Stimulated activated CD8-positive, alpha-beta memory T cell treated with anti-CD3 and anti-CD28 coated beads, Interleukin-15, amount 100 ng/mL, for 4 hours (primary cell): ENCODE results near the gene VCAN.

ENCODE experiments used
- DNase-seq, 2 donors: peaks; one replicate each; pipeline ENCODE4 v3.0.0-alpha.2; 2020; ENCODE audit warnings: low read depth in 2 of 2

Gene VCAN

GRCh38 chr5:83531661-83532060 lies 60.1 kb downstream of the VCAN start:
- DNase-seq = no peak

GRCh38 chr5:83538786-83539462 lies 67.4 kb downstream of the VCAN start:
- DNase-seq = no peak

GRCh38 chr5:83539463-83539790 lies 67.9 kb downstream of the VCAN start:
- DNase-seq = no peak

GRCh38 chr5:83540105-83540504 lies 68.6 kb downstream of the VCAN start:
- no peak for DNase-seq

- DNase-seq = no peak
Observed at GRCh38 chr5:83540783-83541182, 69.2 kb downstream of the VCAN start.

- DNase-seq = no peak
Observed at GRCh38 chr5:83542839-83543238, 71.3 kb downstream of the VCAN start.

GRCh38 chr5:83543898-83544297 lies 72.4 kb downstream of the VCAN start:
- DNase-seq = no peak

- DNase-seq = no peak
Observed at GRCh38 chr5:83547161-83547560, 75.6 kb downstream of the VCAN start.

GRCh38 chr5:83547889-83548288 lies 76.3 kb downstream of the VCAN start:
- DNase-seq = no peak

- no peak for DNase-seq
Observed at GRCh38 chr5:83548581-83548980, 77.0 kb downstream of the VCAN start.

GRCh38 chr5:83549076-83549475 lies 77.5 kb downstream of the VCAN start:
- no peak for DNase-seq

GRCh38 chr5:83549674-83550073 lies 78.1 kb downstream of the VCAN start:
- no peak for DNase-seq

GRCh38 chr5:83551821-83552220 lies 80.3 kb downstream of the VCAN start:
- no peak for DNase-seq

- no peak for DNase-seq
Observed at GRCh38 chr5:83552275-83552674, 80.7 kb downstream of the VCAN start.

GRCh38 chr5:83553000-83553486 lies 81.5 kb downstream of the VCAN start:
- no peak for DNase-seq

GRCh38 chr5:83554133-83554532 lies 82.6 kb downstream of the VCAN start:
- DNase-seq = no peak

GRCh38 chr5:83554686-83555085 lies 83.1 kb downstream of the VCAN start:
- no peak for DNase-seq

- no peak for DNase-seq
Observed at GRCh38 chr5:83555263-83555662, 83.7 kb downstream of the VCAN start.

- DNase-seq = no peak
Observed at GRCh38 chr5:83556190-83556589, 84.6 kb downstream of the VCAN start.

- no peak for DNase-seq
Observed at GRCh38 chr5:83559118-83559785, 87.7 kb downstream of the VCAN start.

- DNase-seq = no peak
Observed at GRCh38 chr5:83562071-83562606, 90.6 kb downstream of the VCAN start.

- DNase-seq = no peak
Observed at GRCh38 chr5:83562791-83563557, 91.4 kb downstream of the VCAN start.

- no peak for DNase-seq
Observed at GRCh38 chr5:83563631-83564030, 92.1 kb downstream of the VCAN start.
